Body of pancreas (tissue), 4 donors: Measurements from ENCODE around the gene USP27X.

Experiments
- POLR2A ChIP-seq, 3 donors: fragments of 450-650 bp; IDR thresholded peaks; one replicate each; pipeline ENCODE4 v1.6.1; 2016; ENCODE audit warnings: antibody characterized with exemption in 3 of 3, mild to moderate bottlenecking in 2 of 3
- TF ChIP-seq, protein P1 (sequence below), 7 experiments: fragments of 450-650 bp in 4 of 7; fragments of 200-600 bp in 3 of 7; sonication (generic) in 3 of 7; IDR thresholded peaks; one replicate each; pipeline ENCODE4 v1.5.1; 2016 to 2019; ENCODE audit warnings: antibody characterized with exemption in 7 of 7

- no peak for TF ChIP-seq POLR2A (IDR thresholded peaks at IDR 0.05)
- TF ChIP-seq, protein P1, sequence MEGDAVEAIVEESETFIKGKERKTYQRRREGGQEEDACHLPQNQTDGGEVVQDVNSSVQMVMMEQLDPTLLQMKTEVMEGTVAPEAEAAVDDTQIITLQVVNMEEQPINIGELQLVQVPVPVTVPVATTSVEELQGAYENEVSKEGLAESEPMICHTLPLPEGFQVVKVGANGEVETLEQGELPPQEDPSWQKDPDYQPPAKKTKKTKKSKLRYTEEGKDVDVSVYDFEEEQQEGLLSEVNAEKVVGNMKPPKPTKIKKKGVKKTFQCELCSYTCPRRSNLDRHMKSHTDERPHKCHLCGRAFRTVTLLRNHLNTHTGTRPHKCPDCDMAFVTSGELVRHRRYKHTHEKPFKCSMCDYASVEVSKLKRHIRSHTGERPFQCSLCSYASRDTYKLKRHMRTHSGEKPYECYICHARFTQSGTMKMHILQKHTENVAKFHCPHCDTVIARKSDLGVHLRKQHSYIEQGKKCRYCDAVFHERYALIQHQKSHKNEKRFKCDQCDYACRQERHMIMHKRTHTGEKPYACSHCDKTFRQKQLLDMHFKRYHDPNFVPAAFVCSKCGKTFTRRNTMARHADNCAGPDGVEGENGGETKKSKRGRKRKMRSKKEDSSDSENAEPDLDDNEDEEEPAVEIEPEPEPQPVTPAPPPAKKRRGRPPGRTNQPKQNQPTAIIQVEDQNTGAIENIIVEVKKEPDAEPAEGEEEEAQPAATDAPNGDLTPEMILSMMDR (IDR thresholded peaks at IDR 0.05), result no peak
Measured at GRCh38 chrX:49896951-49897350, 17.7 kb downstream of the USP27X start.
